EH (cell line): ENCODE results near the gene C2orf78.
A peak's percentile ranks its signal among the peaks of the same experiment; 100 is the strongest.
"Not testable (repeated sequence)": the region's sequence is repeated elsewhere in the genome, so short reads cannot be mapped to it uniquely, and the experiment has no call there.

Experiments used
- DNase-seq: peaks from one replicate; pipeline ENCODE4 v3.0.0-alpha.2; 2015; ENCODE audit warnings: low read depth

C2orf78 gene

GRCh38 chr2:73783883-73784282 is at the start of gene C2orf78:
C2orf78 (plus strand) TSS chr2:73784183; CDS start chr2:73784310, 127 bp downstream.
- DNase-seq = not testable (repeated sequence)

DNA sequence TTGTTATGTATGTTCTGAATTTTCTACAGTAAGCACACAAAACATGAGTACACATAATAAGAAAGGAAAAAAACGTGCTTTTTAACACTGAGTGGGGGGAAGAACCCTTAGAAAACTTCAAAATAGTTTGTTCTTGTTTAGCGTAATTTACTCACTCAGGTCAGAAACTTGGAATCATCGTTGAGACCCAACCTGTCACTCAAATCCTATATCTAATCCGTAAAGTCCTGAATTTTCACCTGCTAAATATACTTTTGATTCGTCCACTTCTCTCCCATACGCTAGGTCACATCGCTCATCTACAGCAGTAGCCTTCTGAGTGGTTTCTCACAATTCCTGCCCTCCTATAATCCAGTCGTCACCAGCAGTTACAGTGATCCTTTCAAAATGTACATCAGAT is 47.6 kb upstream of the C2orf78 start:
- DNase-seq = no peak

DNA sequence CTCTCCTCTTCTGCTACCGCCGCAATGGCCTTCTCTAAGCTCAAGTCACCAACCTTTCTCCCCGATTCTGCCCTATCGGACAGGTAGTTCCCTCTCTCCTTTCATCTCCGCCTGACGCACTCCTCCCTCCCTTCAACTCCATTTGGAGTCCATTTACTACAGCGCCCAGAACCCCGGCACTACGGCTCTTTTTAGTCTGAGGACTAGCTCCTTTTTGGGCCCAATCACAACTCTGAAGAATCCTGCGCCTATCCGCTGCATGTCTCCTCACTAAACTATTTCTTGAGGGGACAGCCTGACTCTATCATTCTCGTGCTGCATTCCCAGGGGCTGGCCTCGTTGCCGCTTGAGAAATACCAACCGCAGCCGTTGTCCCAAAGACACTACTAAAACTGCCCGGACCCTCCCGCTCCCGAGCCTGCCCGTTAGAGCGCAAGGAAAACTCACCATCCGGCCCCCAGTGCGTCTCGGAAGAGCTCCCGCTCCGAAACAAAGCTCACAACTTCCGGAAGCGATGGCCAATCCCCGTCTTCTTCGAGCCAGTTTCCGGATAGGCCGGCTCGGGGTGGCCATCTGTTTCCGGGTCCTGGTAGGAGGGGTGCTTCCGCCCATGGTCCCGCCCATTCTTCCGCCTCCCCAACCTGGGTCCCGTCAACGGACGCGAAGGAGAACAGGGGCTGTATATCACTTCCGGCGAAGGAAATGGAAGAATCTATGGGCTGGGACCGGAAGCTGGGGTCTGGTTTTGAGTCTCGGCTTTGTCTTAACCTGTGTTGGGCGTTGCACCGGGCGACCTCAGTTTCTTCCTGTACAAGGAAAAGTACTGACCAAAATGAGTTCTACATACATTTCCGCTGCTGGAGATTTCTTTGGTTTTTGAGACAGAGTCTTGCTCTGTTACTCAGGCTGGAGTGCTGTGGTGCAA is 46.9 kb upstream of the C2orf78 start, which contains the start of gene TPRKB:
TSS of gene TPRKB (minus strand) at position 491 of the 925 bp plus-strand sequence. CDS start 2,776 bp downstream, outside the sequence.
- peak; percentile 98 for DNase-seq

- no peak for DNase-seq
These were observed 44.9 kb upstream of the C2orf78 start for GRCh38 chr2:73739101-73739500.

DNA sequence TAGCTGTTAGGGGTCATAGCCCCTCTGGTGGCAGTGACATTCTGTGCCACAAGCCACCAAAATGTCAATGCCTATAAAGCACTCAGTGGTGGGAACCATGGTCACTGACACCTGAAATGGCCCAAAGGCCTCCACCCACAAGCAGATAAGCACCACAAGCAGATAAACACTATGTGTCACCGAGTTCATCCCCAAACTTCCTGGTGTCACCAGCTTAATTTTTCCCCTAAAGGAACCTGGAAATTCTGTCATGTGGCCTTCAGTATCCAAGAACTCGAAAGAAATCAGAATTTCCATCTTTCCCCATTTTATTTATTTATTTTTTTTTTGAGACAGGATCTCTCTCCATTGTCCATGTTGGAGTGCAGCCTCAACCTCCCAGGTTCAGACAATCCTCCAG is 43.2 kb upstream of the C2orf78 start:
- DNase-seq = no peak

DNA sequence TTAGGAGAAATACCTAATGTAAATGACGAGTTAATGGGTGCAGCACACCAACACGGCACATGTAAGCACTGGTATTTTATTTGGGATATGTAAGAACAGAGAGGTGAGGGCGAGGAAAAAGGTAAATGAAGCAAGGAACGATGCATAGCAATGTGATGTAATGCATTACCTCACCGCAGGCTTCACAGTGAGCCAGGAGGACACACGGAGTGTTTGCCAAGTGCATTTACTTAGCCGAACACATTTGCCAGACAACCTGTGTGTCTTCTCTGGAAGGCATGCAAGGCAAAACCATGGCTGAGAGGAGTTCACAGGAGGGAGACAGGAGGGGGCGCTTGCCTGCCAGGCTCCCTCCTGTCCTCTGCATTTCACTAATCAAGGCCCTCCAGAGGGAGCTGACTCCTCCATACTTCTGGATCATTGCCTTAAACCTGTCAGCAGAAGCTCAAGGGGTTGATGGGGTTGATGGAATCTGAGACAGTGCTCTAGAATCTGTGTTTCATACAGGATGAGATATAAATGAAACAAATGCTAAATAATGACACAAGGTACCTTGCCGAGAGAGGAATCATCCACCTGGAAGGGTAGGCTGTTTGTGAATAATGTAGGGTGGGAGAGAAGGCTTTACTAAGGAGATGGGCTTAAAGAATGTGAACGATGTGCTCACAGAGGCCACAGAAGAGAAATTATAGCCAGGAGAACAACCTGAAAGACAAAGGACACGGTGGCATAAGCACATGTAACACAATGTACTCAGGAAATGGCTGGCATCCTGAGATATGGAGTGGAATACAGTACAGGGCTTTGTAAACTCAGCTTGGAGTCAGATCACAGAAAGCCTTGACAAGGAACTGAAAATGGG is 37.7 kb upstream of the C2orf78 start:
- no peak for DNase-seq

DNA sequence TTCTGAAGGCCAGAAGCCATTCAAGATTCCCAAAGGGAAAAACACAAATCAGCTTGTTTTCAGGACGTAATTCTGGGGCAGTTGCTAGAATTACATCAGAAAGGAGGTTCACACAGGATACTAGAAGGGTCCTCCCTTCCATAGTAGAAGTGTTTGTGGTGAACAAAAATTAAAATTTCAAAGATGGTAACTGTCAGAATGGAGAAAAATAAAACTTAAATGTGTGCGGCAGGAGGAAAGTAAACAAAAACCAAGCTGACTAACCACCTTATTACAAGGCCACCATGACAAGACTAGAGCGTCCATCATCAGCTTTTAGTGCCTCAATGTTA is 37.1 kb upstream of the C2orf78 start:
- DNase-seq = no peak

- DNase-seq = no peak
These were observed 34.7 kb upstream of the C2orf78 start for GRCh38 chr2:73749314-73749713.

GRCh38 chr2:73754332-73754731 is 29.7 kb upstream of the C2orf78 start:
- not testable (repeated sequence) for DNase-seq

GRCh38 chr2:73759285-73759764 is 24.7 kb upstream of the C2orf78 start:
- peak; percentile 68 for DNase-seq

GRCh38 chr2:73759904-73760303 is 24.1 kb upstream of the C2orf78 start:
- DNase-seq = peak; percentile 16

GRCh38 chr2:73762571-73762970 is 21.4 kb upstream of the C2orf78 start:
- DNase-seq = peak; percentile 38

- DNase-seq = no peak
These were observed 19.0 kb upstream of the C2orf78 start for GRCh38 chr2:73764945-73765344.

- DNase-seq = no peak
These were observed 17.6 kb upstream of the C2orf78 start for GRCh38 chr2:73766349-73766748.

- DNase-seq = no peak
These were observed 17.0 kb upstream of the C2orf78 start for GRCh38 chr2:73766994-73767393.

- no peak for DNase-seq
These were observed 13.3 kb upstream of the C2orf78 start for GRCh38 chr2:73770725-73771124.

GRCh38 chr2:73772819-73773218 is 11.2 kb upstream of the C2orf78 start:
- DNase-seq = no peak

- peak; percentile 14 for DNase-seq
These were observed 7.6 kb upstream of the C2orf78 start for GRCh38 chr2:73776381-73776780.

GRCh38 chr2:73776869-73777519 is 7.0 kb upstream of the C2orf78 start:
- DNase-seq = peak; percentile 27

DNA sequence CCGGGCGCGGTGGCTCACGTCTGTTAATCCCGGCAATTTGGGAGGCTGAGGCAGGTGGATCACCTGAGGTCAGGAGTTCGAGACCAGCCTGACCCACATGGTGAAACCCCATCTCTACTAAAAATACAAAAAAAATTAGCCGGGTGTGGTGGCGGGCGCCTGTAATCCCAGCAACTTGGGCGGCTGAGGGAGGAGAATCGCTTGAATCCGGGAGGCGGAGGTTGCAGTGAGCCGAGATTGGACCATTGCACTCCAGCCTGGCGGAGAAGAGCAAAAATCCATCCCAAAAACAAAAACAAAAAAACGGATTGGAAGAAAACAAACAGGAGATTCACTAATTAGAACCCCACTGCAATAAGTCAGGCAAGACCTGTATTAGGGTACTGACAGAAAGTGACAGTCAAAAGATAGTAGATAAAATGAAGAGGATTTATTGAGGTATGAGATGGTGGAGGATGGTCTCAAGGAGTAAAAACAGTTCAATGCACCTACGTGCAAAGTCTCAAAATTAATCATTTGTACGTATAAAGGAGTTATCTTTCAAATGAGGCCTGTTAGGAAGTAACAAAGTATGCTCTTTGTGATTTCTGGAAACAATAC is 5.0 kb upstream of the C2orf78 start:
- not testable (repeated sequence) for DNase-seq

- peak; percentile 94 for DNase-seq
These were observed 4.3 kb upstream of the C2orf78 start, which contains the start of gene DUSP11 for GRCh38 chr2:73779467-73780236. DUSP11 (minus strand) TSS chr2:73780103; CDS start chr2:73779974, 129 bp downstream.
